Measurements from ENCODE around the gene MLPH.

DNA sequence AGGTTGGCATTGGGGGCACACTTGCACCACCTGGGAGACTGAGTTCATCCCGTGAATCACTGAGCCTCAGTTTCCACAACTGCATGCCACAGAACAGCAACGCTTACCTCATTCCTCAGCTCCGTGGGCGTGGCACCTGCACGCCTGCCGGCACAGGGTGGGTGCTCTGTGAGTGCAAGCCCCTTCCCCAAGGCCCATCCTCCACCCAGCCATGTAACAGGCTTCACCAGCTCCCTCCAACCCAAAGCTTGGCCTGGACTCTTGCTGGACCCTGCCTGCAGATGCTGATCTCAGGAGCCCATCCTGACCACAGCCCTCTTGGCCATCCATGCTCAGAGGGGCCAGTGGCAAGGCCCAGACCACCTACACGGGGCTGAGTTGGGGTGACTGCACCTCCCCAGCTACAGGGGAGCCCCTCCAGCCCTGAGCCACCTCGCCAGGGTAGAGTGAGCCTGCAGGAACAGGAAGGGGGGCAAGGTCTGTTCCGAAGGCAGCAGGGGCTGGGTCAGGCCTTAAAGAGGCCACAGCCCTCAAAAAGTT lies 81.1 kb downstream of the MLPH start:
- TF ChIP-seq POLR2A (IDR thresholded peaks at IDR 0.05) = no peak
- TF ChIP-seq, protein P1, sequence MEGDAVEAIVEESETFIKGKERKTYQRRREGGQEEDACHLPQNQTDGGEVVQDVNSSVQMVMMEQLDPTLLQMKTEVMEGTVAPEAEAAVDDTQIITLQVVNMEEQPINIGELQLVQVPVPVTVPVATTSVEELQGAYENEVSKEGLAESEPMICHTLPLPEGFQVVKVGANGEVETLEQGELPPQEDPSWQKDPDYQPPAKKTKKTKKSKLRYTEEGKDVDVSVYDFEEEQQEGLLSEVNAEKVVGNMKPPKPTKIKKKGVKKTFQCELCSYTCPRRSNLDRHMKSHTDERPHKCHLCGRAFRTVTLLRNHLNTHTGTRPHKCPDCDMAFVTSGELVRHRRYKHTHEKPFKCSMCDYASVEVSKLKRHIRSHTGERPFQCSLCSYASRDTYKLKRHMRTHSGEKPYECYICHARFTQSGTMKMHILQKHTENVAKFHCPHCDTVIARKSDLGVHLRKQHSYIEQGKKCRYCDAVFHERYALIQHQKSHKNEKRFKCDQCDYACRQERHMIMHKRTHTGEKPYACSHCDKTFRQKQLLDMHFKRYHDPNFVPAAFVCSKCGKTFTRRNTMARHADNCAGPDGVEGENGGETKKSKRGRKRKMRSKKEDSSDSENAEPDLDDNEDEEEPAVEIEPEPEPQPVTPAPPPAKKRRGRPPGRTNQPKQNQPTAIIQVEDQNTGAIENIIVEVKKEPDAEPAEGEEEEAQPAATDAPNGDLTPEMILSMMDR (IDR thresholded peaks at IDR 0.05) = no peak
